Measurements from ENCODE around the gene SPART. TPM values are rescaled to one million over a fixed set of nuclear protein-coding genes. Genes with fewer than 3 reads are reported as not detected.
"Not testable (repeated sequence)": the region's sequence is repeated elsewhere in the genome, so short reads cannot be mapped to it uniquely, and the experiment has no call there.

SPART gene
- polyA plus RNA-seq, 1 experiment: 32.7 TPM

DNA sequence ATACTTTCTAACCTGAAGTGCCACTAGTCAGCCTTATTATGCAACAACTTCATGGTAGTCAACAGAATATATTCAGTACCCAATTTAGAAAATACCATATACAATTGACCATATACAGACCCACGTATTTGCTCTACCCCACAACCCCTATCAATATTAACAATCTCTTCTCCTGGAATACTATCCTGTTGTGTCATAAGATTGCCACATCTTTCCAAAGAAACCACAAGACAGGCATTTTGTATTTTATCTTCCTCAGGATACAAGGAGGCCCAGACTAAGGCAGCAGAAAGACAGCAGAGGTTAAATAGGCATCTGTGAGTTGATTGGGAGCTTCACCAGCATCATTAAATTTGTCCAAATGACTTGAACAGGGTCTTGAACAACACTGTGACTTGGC, 4.5 kb downstream of the SPART start:
- no peaks in the 10 kb centered on the region for H3K36me3 ChIP-seq (ENCODE audit: control insufficient read depth, insufficient read depth, low read length)
- H3K4me3 ChIP-seq (ENCODE audit: low read depth, low read length): no peak overlapping the region
- ChIA-PET POLR2A (no interaction called here), CTCF (interaction anchor here (1.1 kb wide), 1 partner anchor 19 kb away, joined by 3 read pairs; no protein-coding TSS in a partner anchor)
- H3K27me3 ChIP-seq (ENCODE audit: control insufficient read depth, insufficient read depth, low read length): no peaks in the 10 kb centered on the region
- DNase-seq (ENCODE audit: low read depth): no peak
- TF ChIP-seq, protein P1, sequence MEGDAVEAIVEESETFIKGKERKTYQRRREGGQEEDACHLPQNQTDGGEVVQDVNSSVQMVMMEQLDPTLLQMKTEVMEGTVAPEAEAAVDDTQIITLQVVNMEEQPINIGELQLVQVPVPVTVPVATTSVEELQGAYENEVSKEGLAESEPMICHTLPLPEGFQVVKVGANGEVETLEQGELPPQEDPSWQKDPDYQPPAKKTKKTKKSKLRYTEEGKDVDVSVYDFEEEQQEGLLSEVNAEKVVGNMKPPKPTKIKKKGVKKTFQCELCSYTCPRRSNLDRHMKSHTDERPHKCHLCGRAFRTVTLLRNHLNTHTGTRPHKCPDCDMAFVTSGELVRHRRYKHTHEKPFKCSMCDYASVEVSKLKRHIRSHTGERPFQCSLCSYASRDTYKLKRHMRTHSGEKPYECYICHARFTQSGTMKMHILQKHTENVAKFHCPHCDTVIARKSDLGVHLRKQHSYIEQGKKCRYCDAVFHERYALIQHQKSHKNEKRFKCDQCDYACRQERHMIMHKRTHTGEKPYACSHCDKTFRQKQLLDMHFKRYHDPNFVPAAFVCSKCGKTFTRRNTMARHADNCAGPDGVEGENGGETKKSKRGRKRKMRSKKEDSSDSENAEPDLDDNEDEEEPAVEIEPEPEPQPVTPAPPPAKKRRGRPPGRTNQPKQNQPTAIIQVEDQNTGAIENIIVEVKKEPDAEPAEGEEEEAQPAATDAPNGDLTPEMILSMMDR (IDR thresholded peaks at IDR 0.05; ENCODE audit: insufficient read depth, low read depth, low read length): no peak

GRCh38 chr13:36339600-36340155, 6.5 kb downstream of the SPART start:
- H3K36me3 ChIP-seq (ENCODE audit: control insufficient read depth, insufficient read depth, low read length): no peaks in the 10 kb centered on the region
- ChIA-PET CTCF (no interaction called here), POLR2A (no interaction called here)
- no peaks in the 10 kb centered on the region for H3K27me3 ChIP-seq (ENCODE audit: control insufficient read depth, insufficient read depth, low read length)
- H3K4me3 ChIP-seq (ENCODE audit: low read depth, low read length): no peak overlapping the region
- TF ChIP-seq, protein P1 (IDR thresholded peaks at IDR 0.05; ENCODE audit: insufficient read depth, low read depth, low read length): no peak
- no peak for DNase-seq (ENCODE audit: low read depth)

DNA sequence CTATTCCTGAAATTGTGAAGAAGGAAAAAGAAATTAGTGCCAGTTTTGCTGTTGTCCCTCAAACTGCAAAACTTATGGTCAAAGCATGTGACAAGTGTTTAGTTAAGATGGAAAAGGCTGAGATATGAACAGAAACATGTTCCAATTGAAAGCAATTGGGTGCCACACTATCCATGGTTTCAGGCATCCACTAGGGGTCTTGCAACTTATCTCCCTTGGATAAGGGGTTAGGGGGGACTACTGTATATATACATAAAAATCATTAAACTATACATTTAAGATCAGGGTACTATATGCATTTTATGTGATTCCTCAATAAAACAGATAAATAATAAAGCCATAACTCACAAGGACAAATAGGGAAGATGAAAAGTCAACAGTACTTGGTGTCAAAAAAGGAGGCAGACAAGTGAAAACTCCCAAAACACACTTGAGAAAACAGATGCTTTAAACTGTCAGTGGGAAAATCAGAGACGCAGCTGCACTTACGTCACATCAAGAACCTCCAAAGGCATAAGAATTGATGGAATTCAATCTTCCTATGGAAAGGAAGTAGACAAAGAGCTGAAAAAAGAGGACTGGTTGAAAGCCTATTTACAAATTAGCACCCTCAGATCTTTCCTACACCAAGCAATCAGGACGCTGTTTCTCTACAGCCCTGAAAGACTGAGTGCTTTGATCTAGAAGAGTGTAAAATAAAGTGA, 8.1 kb downstream of the SPART start:
- DNase-seq (ENCODE audit: low read depth): no peak
- ChIA-PET CTCF (no interaction called here), POLR2A (no interaction called here)
- Histone ChIP-seq H3K36me3 (ENCODE audit: control insufficient read depth, insufficient read depth, low read length) (no peaks in the 10 kb centered on the region), H3K27me3 (ENCODE audit: control insufficient read depth, insufficient read depth, low read length) (no peaks in the 10 kb centered on the region), H3K4me3 (ENCODE audit: low read depth, low read length) (no peak overlapping the region)
- TF ChIP-seq, protein P1 (IDR thresholded peaks at IDR 0.05; ENCODE audit: insufficient read depth, low read depth, low read length): no peak

GRCh38 chr13:36332986-36333385, 13.2 kb downstream of the SPART start:
- ChIA-PET CTCF (no interaction called here), POLR2A (no interaction called here)
- DNase-seq (ENCODE audit: low read depth): no peak
- H3K4me3 ChIP-seq (ENCODE audit: low read depth, low read length): no peak overlapping the region
- H3K27me3 ChIP-seq (ENCODE audit: control insufficient read depth, insufficient read depth, low read length): no peaks in the 10 kb centered on the region
- TF ChIP-seq, protein P1 (IDR thresholded peaks at IDR 0.05; ENCODE audit: insufficient read depth, low read depth, low read length): no peak
- H3K36me3 ChIP-seq (ENCODE audit: control insufficient read depth, insufficient read depth, low read length): peaks cover 5% of the 10 kb centered on the region

- H3K27me3 ChIP-seq (ENCODE audit: control insufficient read depth, insufficient read depth, low read length); H3K4me3 ChIP-seq (ENCODE audit: low read depth, low read length); POLR2A ChIA-PET; CTCF ChIA-PET; H3K36me3 ChIP-seq (ENCODE audit: control insufficient read depth, insufficient read depth, low read length); DNase-seq (ENCODE audit: low read depth): not testable (repeated sequence)
Observed at GRCh38 chr13:36332255-36332654, 13.9 kb downstream of the SPART start.

DNA sequence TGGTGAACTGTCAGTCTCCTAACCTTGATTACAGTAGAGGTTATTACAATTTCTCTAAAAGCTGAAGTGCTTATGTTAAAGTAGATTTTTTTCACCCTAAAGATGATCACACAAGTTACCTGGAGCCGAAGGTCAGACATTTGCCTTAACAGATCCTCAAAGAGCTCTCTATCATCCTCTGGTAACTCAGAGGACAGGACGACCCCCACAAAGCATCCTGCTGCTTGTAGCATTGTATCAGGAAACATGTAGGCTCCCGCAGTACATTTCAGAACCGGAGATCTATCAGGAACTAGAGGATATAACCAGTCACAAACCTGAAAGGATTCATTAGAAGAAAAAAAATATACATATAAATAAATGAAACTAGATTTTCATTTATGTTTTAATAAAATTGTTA, 14.9 kb downstream of the SPART start:
- no peak for DNase-seq (ENCODE audit: low read depth)
- H3K36me3 ChIP-seq (ENCODE audit: control insufficient read depth, insufficient read depth, low read length): peaks cover 8% of the 10 kb centered on the region
- POLR2A ChIA-PET: no interaction called here
- TF ChIP-seq, protein P1 (IDR thresholded peaks at IDR 0.05; ENCODE audit: insufficient read depth, low read depth, low read length): no peak
- H3K27me3 ChIP-seq (ENCODE audit: control insufficient read depth, insufficient read depth, low read length): no peaks in the 10 kb centered on the region
- no peak overlapping the region for H3K4me3 ChIP-seq (ENCODE audit: low read depth, low read length)
- CTCF ChIA-PET: no interaction called here
